HEK293T (cell line): ENCODE measurements around the gene CCL26.

ENCODE experiments used
- ELF4 ChIP-seq: fragments of 450-650 bp; IDR thresholded peaks from 2 replicates; pipeline ENCODE4 v1.6.1; 2017; ENCODE audit warnings: antibody characterized with exemption
- FOXM1 ChIP-seq: fragments of 450-650 bp; IDR thresholded peaks from 2 replicates; pipeline ENCODE4 v1.6.1; 2017; ENCODE audit warnings: mild to moderate bottlenecking, borderline replicate concordance
- SP1 ChIP-seq: fragments of 450-650 bp; IDR thresholded peaks from 2 replicates; pipeline ENCODE4 v1.6.1; 2017
- TARDBP ChIP-seq: fragments of 450-650 bp; IDR thresholded peaks from 2 replicates; pipeline ENCODE4 v1.6.1; 2016

GRCh38 chr7:75732016-75732521 lies 39.9 kb downstream of the CCL26 start:
- TF ChIP-seq FOXM1 (no peak), ELF4 (no peak), SP1 (no peak), TARDBP (no peak)
